ENCODE data around the gene NFS1.
"Not testable (repeated sequence)": the region's sequence is repeated elsewhere in the genome, so short reads cannot be mapped to it uniquely, and the experiment has no call there.

Gene NFS1

DNA sequence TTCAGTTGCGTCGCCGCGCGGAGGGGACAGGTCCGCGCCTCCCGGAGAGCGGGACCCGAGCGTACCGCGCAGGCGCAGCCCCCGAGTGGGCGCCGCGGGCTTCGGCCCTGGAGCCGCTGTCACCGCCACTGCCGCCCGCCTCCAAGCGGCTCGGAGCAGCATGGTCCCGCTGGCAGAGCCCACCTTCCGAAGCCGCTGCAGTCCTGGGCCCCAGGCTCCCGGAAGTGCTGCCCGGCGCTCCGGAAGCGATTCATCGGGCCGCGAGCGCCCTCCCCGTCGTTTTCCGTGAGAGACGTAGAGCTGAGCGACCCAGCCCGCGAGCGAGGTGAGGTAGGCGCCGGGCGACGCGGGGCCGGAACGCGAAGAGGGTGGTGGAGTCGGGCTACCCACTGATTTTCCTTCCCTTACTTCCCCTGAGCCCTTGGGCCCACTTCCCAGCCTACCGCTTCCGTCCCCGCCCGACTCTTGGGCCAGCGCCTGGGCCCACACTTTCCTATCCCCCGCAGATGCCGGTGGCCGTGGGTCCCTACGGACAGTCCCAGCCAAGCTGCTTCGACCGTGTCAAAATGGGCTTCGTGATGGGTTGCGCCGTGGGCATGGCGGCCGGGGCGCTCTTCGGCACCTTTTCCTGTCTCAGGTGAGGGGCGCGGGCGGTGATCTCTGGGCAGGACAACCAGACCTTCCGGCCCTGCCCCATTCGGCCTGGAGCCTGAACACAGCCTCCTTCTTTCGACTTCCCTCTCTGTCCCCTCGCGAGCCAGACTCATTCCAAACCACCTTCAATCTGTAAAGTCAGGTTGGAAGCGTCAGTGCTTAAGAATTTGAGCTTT, at the start of gene NFS1, which contains the start of gene ROMO1:
NFS1 (minus strand) TSS at position 226 of the 830 bp plus-strand sequence; CDS start at position 162, 64 bp downstream.
ROMO1 (plus strand) TSS at position 279 of the 830 bp plus-strand sequence; CDS start at position 507, 228 bp downstream.
- DNase-seq (ENCODE audit: low read depth in 3 of 3), result peak; percentile 67 to 70 (median 68)

DNA sequence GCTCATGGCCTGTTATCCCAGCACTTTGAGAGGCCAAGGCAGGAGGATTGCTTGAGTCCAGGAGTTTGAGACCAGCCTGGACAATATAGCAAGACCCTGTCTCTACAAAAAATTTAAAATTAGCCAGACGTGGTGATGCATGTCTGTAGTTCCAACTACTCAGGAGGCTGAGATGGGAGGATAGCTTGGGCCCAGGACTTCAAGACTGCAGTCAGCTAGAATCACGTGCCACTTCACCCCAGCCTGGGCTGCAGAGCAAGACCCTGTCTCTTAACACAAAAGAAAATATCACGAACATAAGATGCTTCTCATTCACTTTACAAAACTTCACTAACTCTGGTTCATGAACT, 45.3 kb upstream of the NFS1 start:
- not testable (repeated sequence) for DNase-seq (ENCODE audit: low read depth in 3 of 3)

DNA sequence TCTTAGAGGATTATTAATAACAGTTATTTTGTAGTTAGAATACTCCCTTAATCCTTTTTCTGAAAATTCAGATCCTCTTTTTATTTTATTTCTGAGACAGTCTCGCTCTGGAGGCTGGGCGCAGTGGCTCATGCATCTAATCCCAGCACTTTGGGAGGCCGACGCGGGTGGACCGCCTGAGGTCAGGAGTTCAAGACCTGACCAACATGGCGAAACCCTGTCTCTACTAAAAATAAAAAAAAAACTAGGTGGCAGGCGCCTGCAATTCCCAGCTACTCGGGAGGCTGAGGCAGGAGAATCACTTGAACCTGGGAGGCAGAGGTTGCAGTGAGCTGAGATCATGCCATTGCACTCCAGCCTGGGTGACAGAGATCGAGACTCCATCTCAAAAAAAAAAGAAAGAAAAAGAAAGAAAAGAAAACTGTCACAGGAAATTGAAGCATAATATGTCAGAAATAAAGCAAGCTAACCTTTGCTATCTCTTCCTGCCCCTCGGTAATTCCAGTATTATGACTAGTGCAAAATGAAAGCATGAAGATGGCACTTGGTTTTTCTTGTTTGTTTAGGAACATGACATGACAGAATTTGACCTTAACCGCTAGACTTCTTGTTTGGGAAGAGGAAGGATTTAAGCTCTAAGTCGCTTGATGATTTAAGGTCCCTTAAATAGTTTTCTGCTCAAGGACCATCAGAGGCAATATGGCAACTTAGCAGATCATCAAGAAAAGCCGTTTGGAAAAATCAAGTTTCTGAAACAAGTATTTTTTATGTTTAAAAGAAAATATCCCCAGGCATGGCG, 44.7 kb upstream of the NFS1 start:
- DNase-seq (ENCODE audit: low read depth in 3 of 3), result no peak

DNA sequence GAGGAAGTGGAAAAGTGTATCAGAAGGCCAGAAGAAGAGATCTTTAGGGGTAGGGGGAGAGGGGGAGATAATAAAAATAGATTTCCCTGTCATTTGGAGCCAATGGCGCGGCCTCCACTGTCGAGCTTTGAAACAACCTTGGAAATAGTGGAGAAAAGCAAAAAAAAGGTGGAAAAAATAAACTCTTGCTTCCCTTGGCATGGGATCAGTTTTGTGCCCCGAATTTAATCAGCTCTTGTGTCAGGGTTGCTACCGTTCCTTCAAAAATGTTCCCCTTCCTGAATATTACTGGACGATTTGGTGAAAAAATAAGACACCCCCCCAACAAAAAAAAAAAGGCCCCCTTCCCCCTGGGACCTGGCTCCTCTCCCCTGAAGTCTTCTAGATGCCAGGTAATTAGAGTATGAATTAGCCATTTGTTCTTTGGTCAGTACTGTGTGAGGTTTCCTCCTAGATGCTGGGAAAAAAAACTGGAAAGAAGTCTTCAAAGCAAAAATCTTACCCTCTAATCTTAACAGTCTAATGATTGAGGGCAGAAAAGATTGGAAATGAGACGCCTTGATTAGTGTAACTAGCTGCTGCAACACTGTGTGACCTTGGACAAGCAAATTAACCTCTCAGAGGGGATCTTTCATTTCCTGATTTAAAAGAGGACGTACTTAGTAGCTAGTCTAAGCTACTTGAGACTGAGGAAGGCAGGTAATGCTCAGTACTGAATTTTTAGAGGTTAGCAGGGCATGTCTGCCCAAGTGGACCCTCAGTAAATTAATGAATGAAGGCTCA, 43.8 kb upstream of the NFS1 start:
- DNase-seq (ENCODE audit: low read depth in 3 of 3), result no peak

- peak; percentile 90 to 99 (median 98) for DNase-seq (ENCODE audit: low read depth in 3 of 3)
These were observed 43.0 kb upstream of the NFS1 start, which contains the start of gene RBM39 for GRCh38 chr20:35741892-35742740. Gene RBM39 (minus strand): TSS chr20:35742260. CDS start chr20:35740874, 1,386 bp downstream.

- no peak for DNase-seq (ENCODE audit: low read depth in 3 of 3)
These were observed 40.4 kb upstream of the NFS1 start for GRCh38 chr20:35739294-35740163.

DNA sequence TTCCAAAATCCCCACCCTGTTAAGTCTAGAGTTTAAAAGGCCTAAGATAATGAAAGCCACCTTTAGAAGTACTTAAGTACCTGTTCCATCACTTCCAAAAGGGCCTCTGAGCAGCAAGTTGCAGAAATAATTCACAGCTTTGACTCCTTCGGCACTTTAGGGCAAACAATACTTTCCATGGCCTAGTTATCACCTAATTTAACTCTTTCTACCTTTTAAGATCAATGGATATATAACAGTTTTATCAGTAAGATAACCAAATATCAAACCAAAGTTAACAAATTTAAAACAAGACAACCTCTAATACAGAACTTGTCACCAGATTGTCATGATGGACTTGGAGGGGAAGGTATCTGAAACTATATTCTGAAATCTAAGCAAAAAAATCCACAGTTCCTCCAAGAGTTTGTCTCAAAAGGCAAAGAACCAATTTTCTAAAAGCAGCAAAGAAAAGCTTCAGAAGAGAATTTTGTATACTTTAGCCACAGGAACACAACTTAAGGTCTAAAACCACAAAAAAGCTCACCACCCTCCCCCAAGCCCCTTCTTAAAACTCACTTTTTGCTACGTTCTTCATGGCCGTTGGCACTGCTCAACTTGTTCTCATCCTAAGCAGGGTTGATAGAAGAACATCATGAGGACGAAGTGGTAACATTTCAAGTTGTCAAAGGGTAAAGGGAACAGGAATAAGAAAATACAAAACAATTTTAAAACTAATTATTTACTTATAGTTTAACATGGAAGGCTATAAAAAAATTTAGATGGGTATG, 39.4 kb upstream of the NFS1 start:
- DNase-seq (ENCODE audit: low read depth in 3 of 3), result no peak

- DNase-seq (ENCODE audit: low read depth in 3 of 3), result no peak
These were observed 38.7 kb upstream of the NFS1 start for GRCh38 chr20:35737865-35738333.

DNA sequence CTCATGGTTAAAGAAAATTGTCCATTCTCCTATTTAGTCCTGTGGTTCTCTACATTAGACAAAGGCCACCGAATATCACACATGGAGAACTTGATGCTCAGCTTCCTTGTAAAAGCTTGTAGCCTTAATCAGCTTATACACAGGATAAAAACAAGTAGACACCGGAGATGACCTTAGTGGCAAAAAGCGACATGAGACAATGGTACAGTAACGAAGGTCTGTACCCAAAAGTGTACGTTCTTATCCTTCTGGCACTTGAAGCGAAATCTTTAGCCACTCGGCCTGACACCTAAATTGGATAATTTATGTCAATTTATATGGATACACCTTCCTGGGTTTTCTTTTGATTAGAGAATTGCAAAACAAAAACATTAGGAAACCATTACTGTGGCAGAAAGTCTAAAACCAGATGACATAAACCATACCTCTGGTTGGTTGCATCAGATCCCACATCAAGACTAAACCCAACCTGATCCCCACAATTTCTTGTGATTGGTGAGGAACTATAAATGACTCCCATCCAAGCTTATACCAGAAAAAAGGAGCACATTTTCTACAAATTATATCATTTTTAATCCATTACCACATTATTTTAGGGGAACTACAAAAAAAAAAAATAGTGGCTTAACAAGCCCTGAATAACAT, 36.8 kb upstream of the NFS1 start:
- no peak for DNase-seq (ENCODE audit: low read depth in 3 of 3)

DNA sequence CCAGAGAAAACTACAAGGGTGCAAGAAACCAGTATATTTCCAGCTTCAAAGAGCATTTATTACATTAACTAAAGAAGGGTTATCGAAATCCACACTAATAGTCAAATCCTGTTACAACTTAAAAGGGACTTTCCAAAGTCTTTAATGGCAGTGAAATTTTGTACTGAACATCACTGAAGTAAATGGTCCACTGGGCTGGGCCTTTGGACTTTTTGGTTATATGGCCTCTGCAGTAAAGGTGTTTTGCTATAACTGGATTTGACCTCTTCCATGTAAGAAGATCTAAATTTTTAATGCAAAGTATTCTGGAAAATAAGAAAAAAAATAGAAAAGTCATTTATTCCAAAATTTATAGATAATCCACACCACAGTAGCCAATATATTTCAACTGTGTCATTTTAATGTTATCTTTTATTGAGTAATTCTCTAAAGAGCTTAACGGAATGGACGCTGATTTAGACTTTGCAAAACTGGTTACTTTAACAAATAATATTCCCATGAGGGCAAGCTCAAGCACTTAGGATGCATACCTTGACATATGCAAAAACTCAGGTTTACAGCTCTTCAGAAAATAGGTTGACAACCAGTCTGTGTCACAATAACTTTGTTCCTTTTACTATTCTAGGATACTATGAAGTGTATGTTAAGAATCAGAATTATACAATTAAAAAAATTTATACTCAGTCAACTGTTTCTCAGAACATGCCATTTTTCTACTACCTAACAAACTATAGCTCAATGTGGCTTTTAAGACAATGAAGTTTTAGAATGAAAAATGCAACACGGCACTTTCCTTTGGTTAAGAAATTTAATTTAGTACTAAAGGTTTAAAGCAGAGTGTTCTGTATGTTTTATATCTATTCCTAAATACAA, 35.9 kb upstream of the NFS1 start:
- DNase-seq (ENCODE audit: low read depth in 3 of 3), result no peak

GRCh38 chr20:35734374-35734773, 35.2 kb upstream of the NFS1 start:
- no peak for DNase-seq (ENCODE audit: low read depth in 3 of 3)

GRCh38 chr20:35732644-35732982, 33.5 kb upstream of the NFS1 start:
- DNase-seq (ENCODE audit: low read depth in 3 of 3), result no peak

DNA sequence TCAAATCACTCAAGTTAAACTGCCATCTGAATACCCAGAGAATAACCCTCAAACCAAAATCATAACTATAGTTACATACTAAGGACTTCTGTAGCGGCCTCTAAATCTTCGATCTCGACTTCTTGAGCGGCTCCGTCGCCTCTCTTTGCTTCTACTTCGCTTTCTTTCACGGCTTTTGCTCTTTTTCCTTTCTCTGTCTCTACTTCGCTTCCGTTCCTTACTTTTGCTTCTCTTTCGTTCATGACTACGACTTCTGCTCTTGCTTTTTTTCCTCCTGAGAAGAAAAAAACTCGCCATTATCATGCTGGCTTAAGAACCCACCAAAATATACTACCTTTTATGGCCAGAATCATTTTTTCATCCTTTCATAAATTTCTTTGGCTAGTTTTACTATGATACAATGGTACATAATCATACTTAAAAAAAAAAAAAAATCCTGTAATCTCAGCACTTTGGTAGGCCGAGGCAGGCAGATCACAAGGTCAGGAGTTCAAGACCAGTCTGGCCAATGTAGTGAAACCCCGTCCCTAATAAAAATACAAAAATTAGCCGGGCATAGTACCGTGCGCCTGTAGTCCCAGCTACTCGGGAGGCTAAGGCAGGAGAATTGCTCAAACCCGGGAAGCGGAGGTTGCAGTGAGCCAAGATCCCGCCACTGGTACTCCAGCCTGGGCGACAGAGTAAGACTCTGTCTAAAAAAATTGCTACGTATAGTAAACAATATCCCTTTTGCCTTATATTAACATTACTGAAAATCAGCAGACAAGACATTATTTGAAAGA, 32.9 kb upstream of the NFS1 start:
- no peak for DNase-seq (ENCODE audit: low read depth in 3 of 3)

- DNase-seq (ENCODE audit: low read depth in 3 of 3), result no peak
These were observed 32.3 kb upstream of the NFS1 start for GRCh38 chr20:35731469-35731788.

- DNase-seq (ENCODE audit: low read depth in 3 of 3), result no peak
These were observed 31.7 kb upstream of the NFS1 start for GRCh38 chr20:35730583-35731468.

Data from stimulated activated CD4-positive, alpha-beta T cell treated with anti-CD3 and anti-CD28 coated beads, TNF-alpha, amount 100 ng/mL, for 4 hours (primary cell).